ENCODE data around the gene AGAP1. TPM values are rescaled to one million over a fixed set of nuclear protein-coding genes. Genes with fewer than 3 reads are reported as not detected.

The AGAP1 gene
- total RNA-seq, 1 donor: 18.5 TPM

GRCh38 chr2:235685024-235685721 lies 191.3 kb downstream of the AGAP1 start:
- H3K27ac ChIP-seq (ENCODE audit: low read depth, low read length): no peak overlapping the region
- H3K36me3 ChIP-seq (ENCODE audit: insufficient read depth, low read length): no peaks in the 10 kb centered on the region
- DNase-seq (ENCODE audit: insufficient read length, low spot score, missing footprints): peak; percentile 31
- no peak for TF ChIP-seq CTCF (IDR thresholded peaks at IDR 0.05; ENCODE audit: extremely low read depth, low read depth, low read length)
- H3K4me3 ChIP-seq (ENCODE audit: insufficient read depth, low read length): no peak overlapping the region
- H3K4me1 ChIP-seq (ENCODE audit: insufficient read depth, low read length): no peaks in the 10 kb centered on the region
- no peaks in the 10 kb centered on the region for H3K9me3 ChIP-seq (ENCODE audit: low read depth, low read length)
- no peaks in the 10 kb centered on the region for H3K27me3 ChIP-seq (ENCODE audit: insufficient read depth, low read length)
- no peak overlapping the region for H2AFZ ChIP-seq (ENCODE audit: low read length)
- H4K20me1 ChIP-seq (ENCODE audit: insufficient read depth, low read length): peaks cover 50% of the 10 kb centered on the region
- no peak overlapping the region for H3K4me2 ChIP-seq (ENCODE audit: insufficient read depth, low read length)
- H3K79me2 ChIP-seq (ENCODE audit: insufficient read depth, low read length): peaks cover 62% of the 10 kb centered on the region

GRCh38 chr2:235688511-235689426 lies 194.9 kb downstream of the AGAP1 start:
- no peak for TF ChIP-seq CTCF (IDR thresholded peaks at IDR 0.05; ENCODE audit: extremely low read depth, low read depth, low read length)
- H3K4me1 ChIP-seq (ENCODE audit: insufficient read depth, low read length): no peaks in the 10 kb centered on the region
- no peak overlapping the region for H2AFZ ChIP-seq (ENCODE audit: low read length)
- H3K4me3 ChIP-seq (ENCODE audit: insufficient read depth, low read length): no peak overlapping the region
- no peak for DNase-seq (ENCODE audit: insufficient read length, low spot score, missing footprints)
- H3K27me3 ChIP-seq (ENCODE audit: insufficient read depth, low read length): no peaks in the 10 kb centered on the region
- no peaks in the 10 kb centered on the region for H3K9me3 ChIP-seq (ENCODE audit: low read depth, low read length)
- no peaks in the 10 kb centered on the region for H3K36me3 ChIP-seq (ENCODE audit: insufficient read depth, low read length)
- H4K20me1 ChIP-seq (ENCODE audit: insufficient read depth, low read length): peaks cover 69% of the 10 kb centered on the region
- no peak overlapping the region for H3K27ac ChIP-seq (ENCODE audit: low read depth, low read length)
- H3K79me2 ChIP-seq (ENCODE audit: insufficient read depth, low read length): peaks cover 78% of the 10 kb centered on the region
- no peak overlapping the region for H3K4me2 ChIP-seq (ENCODE audit: insufficient read depth, low read length)

GRCh38 chr2:235689427-235689853 lies 195.6 kb downstream of the AGAP1 start:
- peaks cover 68% of the 10 kb centered on the region for H4K20me1 ChIP-seq (ENCODE audit: insufficient read depth, low read length)
- TF ChIP-seq CTCF (IDR thresholded peaks at IDR 0.05; ENCODE audit: extremely low read depth, low read depth, low read length): no peak
- no peaks in the 10 kb centered on the region for H3K27me3 ChIP-seq (ENCODE audit: insufficient read depth, low read length)
- no peak overlapping the region for H3K4me3 ChIP-seq (ENCODE audit: insufficient read depth, low read length)
- H3K4me1 ChIP-seq (ENCODE audit: insufficient read depth, low read length): no peaks in the 10 kb centered on the region
- H3K9me3 ChIP-seq (ENCODE audit: low read depth, low read length): no peaks in the 10 kb centered on the region
- H2AFZ ChIP-seq (ENCODE audit: low read length): no peak overlapping the region
- DNase-seq (ENCODE audit: insufficient read length, low spot score, missing footprints): peak; percentile 62
- peaks cover 75% of the 10 kb centered on the region for H3K79me2 ChIP-seq (ENCODE audit: insufficient read depth, low read length)
- H3K36me3 ChIP-seq (ENCODE audit: insufficient read depth, low read length): no peaks in the 10 kb centered on the region
- H3K27ac ChIP-seq (ENCODE audit: low read depth, low read length): no peak overlapping the region
- no peak overlapping the region for H3K4me2 ChIP-seq (ENCODE audit: insufficient read depth, low read length)
